WTC11 (cell line): ENCODE data around the gene TNIK.

Source experiments
- CTCF ChIP-seq: fragments of 200-600 bp; IDR thresholded peaks from 2 replicates; pipeline ENCODE4 v1.8.0; 2022; ENCODE audit warnings: antibody characterized with exemption
- E2F5 ChIP-seq: sonication (generic); formaldehyde crosslinking; IDR thresholded peaks from 2 replicates; pipeline ENCODE4 v1.8.1; 2022; ENCODE audit warnings: mild to moderate bottlenecking, moderate library complexity, missing genetic modification reagents
- EMX1 ChIP-seq: fragments of 250-450 bp; sonication (Bioruptor Pico); IDR thresholded peaks from 2 replicates; pipeline ENCODE4 v1.8.0; 2021; ENCODE audit warnings: mild to moderate bottlenecking
- FOXJ3 ChIP-seq: sonication (generic); formaldehyde crosslinking; IDR thresholded peaks from 2 replicates; pipeline ENCODE4 v1.9.0; 2021; ENCODE audit warnings: missing genetic modification reagents, mild to moderate bottlenecking, borderline replicate concordance
- MYBL2 ChIP-seq: sonication (generic); formaldehyde crosslinking; IDR thresholded peaks from 2 replicates; pipeline ENCODE4 v1.8.1; 2023; ENCODE audit warnings: mild to moderate bottlenecking, moderate library complexity, missing genetic modification reagents
- USF2 ChIP-seq: sonication (generic); formaldehyde crosslinking; IDR thresholded peaks from 2 replicates; pipeline ENCODE4 v1.8.1; 2023; ENCODE audit warnings: mild to moderate bottlenecking, missing genetic modification reagents, moderate library complexity
- ZNF425 ChIP-seq: fragments of 250-450 bp; sonication (Bioruptor Pico); conservative IDR thresholded peaks from 2 replicates; pipeline ENCODE4 v1.9.0; 2021; ENCODE audit warnings: mild to moderate bottlenecking
- ZNF512 ChIP-seq: sonication (generic); formaldehyde crosslinking; IDR thresholded peaks from 2 replicates; pipeline ENCODE4 v1.8.1; 2022; ENCODE audit warnings: missing genetic modification reagents, borderline replicate concordance

GRCh38 chr3:171420667-171421066, 39.5 kb downstream of the TNIK start:
- TF ChIP-seq CTCF (no peak), E2F5 (no peak), EMX1 (CRISPR knock-in tag) (no peak), ZNF425 (CRISPR knock-in tag) (no peak), USF2 (CRISPR knock-in tag) (no peak), MYBL2 (CRISPR knock-in tag) (no peak), FOXJ3 (CRISPR knock-in tag) (no peak), ZNF512 (CRISPR knock-in tag) (no peak)
